Progenitor cell of endocrine pancreas (in vitro differentiated cells): ENCODE measurements around the gene METTL24. TPM values are rescaled to one million over a fixed set of nuclear protein-coding genes. Genes with fewer than 3 reads are reported as not detected.
"Not testable (repeated sequence)": the region's sequence is repeated elsewhere in the genome, so short reads cannot be mapped to it uniquely, and the experiment has no call there.

Experiments
- DNase-seq: peaks from one replicate; pipeline ENCODE4 v3.0.0; 2021; ENCODE audit warnings: low spot score; ENCODE audit not compliant: unreplicated experiment
- H3K27ac Mint-ChIP-seq: 2 replicates; pipeline ENCODE4 v1.8.0; 2021; ENCODE audit warnings: mild to moderate bottlenecking, moderate library complexity, mixed read lengths
- H3K27me3 Mint-ChIP-seq: 2 replicates; pipeline ENCODE4 v1.8.0; 2021; ENCODE audit warnings: mixed read lengths
- H3K36me3 Mint-ChIP-seq: 2 replicates; pipeline ENCODE4 v1.8.0; 2022; ENCODE audit warnings: mixed read lengths; ENCODE audit not compliant: insufficient read depth
- H3K4me1 Mint-ChIP-seq: 2 replicates; pipeline ENCODE4 v1.8.0; 2021; ENCODE audit warnings: low read depth, mixed read lengths
- H3K4me3 Mint-ChIP-seq: 2 replicates; pipeline ENCODE4 v1.8.0; 2021; ENCODE audit warnings: low read depth, mild to moderate bottlenecking, moderate library complexity, mixed read lengths
- H3K9me3 Mint-ChIP-seq: 2 replicates; pipeline ENCODE4 v1.8.0; 2021; ENCODE audit warnings: low read depth, mixed read lengths
- CTCF ChIP-seq: fragments of 200-600 bp; sonication (generic); IDR thresholded peaks from one replicate; pipeline ENCODE4 v1.5.0; 2021; ENCODE audit warnings: antibody characterized with exemption, mild to moderate bottlenecking; ENCODE audit not compliant: unreplicated experiment
- total RNA-seq: library from RNA; stranded (reverse); gene quantifications from 2 replicates; pipeline ENCODE4 v1.2.1, GENCODE V29; 2021

Gene METTL24
- total RNA-seq, 1 donor from 2014 or later, result 10.0 TPM

DNA sequence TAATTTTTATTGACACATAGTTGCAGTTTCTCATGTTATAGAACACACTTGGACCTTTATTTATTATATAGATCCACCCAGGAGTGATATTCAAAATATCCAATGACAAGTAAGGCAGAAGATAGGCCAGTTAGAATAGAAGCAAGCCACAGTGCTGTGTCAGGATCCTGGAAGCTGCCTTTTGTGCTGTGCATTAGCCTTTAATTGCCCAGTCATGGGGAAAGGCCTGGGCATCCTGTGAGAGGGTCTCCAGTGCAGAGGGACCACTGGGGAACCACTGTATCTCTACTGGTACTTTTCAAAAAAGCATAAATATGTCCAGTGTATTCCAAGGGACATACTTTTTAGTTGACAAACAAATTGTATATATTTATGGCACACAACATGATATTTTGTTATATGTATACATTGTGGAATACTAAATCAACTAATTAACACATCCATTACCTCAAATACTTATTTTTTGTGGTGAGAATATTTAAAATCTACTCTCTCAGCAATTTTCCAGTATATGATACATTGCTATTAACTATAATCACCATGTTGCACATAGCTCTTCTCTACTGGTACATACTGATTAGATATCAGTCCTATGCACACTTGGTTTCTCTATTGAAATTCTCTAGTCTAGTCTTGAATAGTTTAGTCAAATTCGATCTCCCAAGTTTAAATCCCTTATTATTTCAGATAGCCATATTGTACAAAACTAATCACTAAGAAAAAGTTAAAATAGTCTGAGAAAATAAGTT, 118.4 kb downstream of the METTL24 start:
- Mint-ChIP-seq H3K36me3 (peaks cover 23% of the 10 kb centered on the region), H3K27ac (no peak overlapping the region), H3K9me3 (no peaks in the 10 kb centered on the region), H3K4me1 (no peaks in the 10 kb centered on the region), H3K27me3 (no peaks in the 10 kb centered on the region), H3K4me3 (no peak overlapping the region)
- DNase-seq, result no peak
- no peak for TF ChIP-seq CTCF

- peaks cover 17% of the 10 kb centered on the region for H3K36me3 Mint-ChIP-seq
- H3K27ac Mint-ChIP-seq, H3K4me3 Mint-ChIP-seq, DNase-seq, H3K9me3 Mint-ChIP-seq, H3K27me3 Mint-ChIP-seq, H3K4me1 Mint-ChIP-seq: not testable (repeated sequence)
Observed at GRCh38 chr6:110236007-110236406, 122.1 kb downstream of the METTL24 start.

- DNase-seq, result no peak
- no peak for TF ChIP-seq CTCF
- Mint-ChIP-seq H3K4me1 (no peaks in the 10 kb centered on the region), H3K27me3 (no peaks in the 10 kb centered on the region), H3K27ac (no peak overlapping the region), H3K9me3 (no peaks in the 10 kb centered on the region), H3K4me3 (no peak overlapping the region), H3K36me3 (peaks cover 18% of the 10 kb centered on the region)
Observed at GRCh38 chr6:110233770-110234374, 124.3 kb downstream of the METTL24 start.

GRCh38 chr6:110232450-110232849, 125.7 kb downstream of the METTL24 start:
- no peaks in the 10 kb centered on the region for H3K27me3 Mint-ChIP-seq
- DNase-seq, result no peak
- no peak for TF ChIP-seq CTCF
- no peak overlapping the region for H3K4me3 Mint-ChIP-seq
- H3K4me1 Mint-ChIP-seq, result no peaks in the 10 kb centered on the region
- H3K27ac Mint-ChIP-seq, result no peak overlapping the region
- no peaks in the 10 kb centered on the region for H3K9me3 Mint-ChIP-seq
- peaks cover 18% of the 10 kb centered on the region for H3K36me3 Mint-ChIP-seq

- DNase-seq, result no peak
- TF ChIP-seq CTCF, result no peak
- no peaks in the 10 kb centered on the region for H3K9me3 Mint-ChIP-seq
- peaks cover 14% of the 10 kb centered on the region for H3K36me3 Mint-ChIP-seq
- H3K4me3 Mint-ChIP-seq, result no peak overlapping the region
- H3K4me1 Mint-ChIP-seq, result no peaks in the 10 kb centered on the region
- no peak overlapping the region for H3K27ac Mint-ChIP-seq
- H3K27me3 Mint-ChIP-seq, result no peaks in the 10 kb centered on the region
Observed at GRCh38 chr6:110226261-110226660, 131.9 kb downstream of the METTL24 start.

DNA sequence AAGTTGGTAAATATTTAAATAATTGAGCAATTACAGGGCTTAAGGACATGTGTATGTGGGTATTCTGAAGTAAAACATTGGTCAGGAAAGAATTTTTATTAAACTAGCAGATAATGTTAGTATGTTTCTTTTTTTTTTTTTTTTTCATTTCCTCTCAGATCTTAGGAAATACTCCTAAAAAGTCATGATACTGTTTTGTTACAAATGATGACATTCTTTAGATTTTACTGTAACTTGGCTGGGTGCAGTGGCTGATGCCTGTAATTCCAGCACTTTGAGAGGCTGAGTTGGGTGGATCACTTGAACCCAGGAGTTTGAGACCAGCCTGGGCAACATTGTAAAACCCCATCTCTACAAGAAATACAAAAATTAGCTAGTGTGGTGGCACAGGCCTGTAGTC, 136.4 kb downstream of the METTL24 start:
- H3K27ac Mint-ChIP-seq, result no peak overlapping the region
- H3K4me1 Mint-ChIP-seq, result no peaks in the 10 kb centered on the region
- no peaks in the 10 kb centered on the region for H3K27me3 Mint-ChIP-seq
- DNase-seq, result no peak
- H3K9me3 Mint-ChIP-seq, result no peaks in the 10 kb centered on the region
- H3K4me3 Mint-ChIP-seq, result no peak overlapping the region
- TF ChIP-seq CTCF, result no peak
- H3K36me3 Mint-ChIP-seq, result peaks cover 22% of the 10 kb centered on the region
